ENCODE data around the gene ARHGEF2. TPM values are rescaled to one million over a fixed set of nuclear protein-coding genes. Genes with fewer than 3 reads are reported as not detected.

ARHGEF2 gene
- total and polyA plus RNA-seq, 2 of the 13 experiments (the other 11 are each of a cell fraction or from before 2014, with no cell fraction given), result 16.1 to 32.1 TPM

DNA sequence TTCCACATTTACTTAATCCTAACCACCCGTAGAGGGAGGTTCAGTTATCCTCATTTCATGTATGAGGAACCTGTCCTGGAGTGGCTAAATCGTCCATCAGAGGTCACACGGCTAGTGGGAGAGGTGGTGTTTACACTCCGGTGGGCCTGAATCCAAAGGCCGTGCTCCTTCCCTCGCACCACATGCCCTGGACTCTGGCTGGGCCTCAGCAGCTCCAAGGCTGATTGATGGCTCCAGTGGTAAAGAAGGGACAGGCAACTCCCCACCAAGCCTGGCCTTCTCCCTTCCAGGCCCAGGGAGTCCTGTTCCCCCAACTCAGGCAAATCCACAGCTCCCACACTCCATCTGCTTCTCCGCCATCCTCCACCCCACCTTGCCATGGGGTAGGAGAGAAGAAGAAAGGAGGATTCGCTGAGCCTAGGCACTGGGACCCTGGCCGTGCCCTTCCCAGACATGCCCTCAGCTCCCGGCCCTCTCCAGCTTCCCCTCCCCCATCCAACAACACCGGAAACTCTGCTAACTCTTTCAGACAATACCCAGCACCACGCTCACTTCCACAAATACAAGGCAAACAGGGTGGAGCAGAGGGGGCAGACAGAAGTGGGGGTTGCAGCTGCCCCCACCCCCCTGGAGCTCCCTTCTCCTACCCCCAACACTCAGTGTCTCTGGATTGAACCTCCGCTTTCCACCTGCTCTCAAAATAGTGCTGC is 10.9 kb downstream of the ARHGEF2 start (continued):
- TF ChIP-seq, protein P1, sequence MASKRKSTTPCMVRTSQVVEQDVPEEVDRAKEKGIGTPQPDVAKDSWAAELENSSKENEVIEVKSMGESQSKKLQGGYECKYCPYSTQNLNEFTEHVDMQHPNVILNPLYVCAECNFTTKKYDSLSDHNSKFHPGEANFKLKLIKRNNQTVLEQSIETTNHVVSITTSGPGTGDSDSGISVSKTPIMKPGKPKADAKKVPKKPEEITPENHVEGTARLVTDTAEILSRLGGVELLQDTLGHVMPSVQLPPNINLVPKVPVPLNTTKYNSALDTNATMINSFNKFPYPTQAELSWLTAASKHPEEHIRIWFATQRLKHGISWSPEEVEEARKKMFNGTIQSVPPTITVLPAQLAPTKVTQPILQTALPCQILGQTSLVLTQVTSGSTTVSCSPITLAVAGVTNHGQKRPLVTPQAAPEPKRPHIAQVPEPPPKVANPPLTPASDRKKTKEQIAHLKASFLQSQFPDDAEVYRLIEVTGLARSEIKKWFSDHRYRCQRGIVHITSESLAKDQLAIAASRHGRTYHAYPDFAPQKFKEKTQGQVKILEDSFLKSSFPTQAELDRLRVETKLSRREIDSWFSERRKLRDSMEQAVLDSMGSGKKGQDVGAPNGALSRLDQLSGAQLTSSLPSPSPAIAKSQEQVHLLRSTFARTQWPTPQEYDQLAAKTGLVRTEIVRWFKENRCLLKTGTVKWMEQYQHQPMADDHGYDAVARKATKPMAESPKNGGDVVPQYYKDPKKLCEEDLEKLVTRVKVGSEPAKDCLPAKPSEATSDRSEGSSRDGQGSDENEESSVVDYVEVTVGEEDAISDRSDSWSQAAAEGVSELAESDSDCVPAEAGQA (IDR thresholded peaks at IDR 0.05; ENCODE audit: low read depth), result no peak
- TF ChIP-seq, protein P1 (CRISPR knock-in tag; IDR thresholded peaks at IDR 0.05; ENCODE audit: borderline replicate concordance), result no peak
- TF ChIP-seq MEF2D (CRISPR knock-in tag; IDR thresholded peaks at IDR 0.05) (peak; percentile 81; the same call in 1 of the 2 replicates), SMAD3 (CRISPR knock-in tag; IDR thresholded peaks at IDR 0.05) (0 out of 2 replicates have a peak, but pooled peaks have one; percentile 63), HDAC6 (IDR thresholded peaks at IDR 0.05; ENCODE audit: low read depth, low read length) (no peak), EP300 (IDR thresholded peaks at IDR 0.05; ENCODE audit: low read depth in 2 of 2, low read length in 2 of 2) (peak in 1 of 2 experiments; percentile 53; a peak in 1 of 4 replicates), EP300 (CRISPR knock-in tag; IDR thresholded peaks at IDR 0.05; ENCODE audit: borderline replicate concordance) (no peak), ZFX (CRISPR knock-in tag; IDR thresholded peaks at IDR 0.05; ENCODE audit: low read depth) (peak; percentile 97), RAD51 (IDR thresholded peaks at IDR 0.05; ENCODE audit: borderline replicate concordance) (no peak), STAT5B (CRISPR knock-in tag; IDR thresholded peaks at IDR 0.05) (0 out of 2 replicates have a peak, but pooled peaks have one; percentile 57), ZFY (CRISPR knock-in tag; IDR thresholded peaks at IDR 0.05) (peak; percentile 91), CBX2 (IDR thresholded peaks at IDR 0.05; ENCODE audit: low read depth, low read length) (no peak), CBX2 (CRISPR knock-in tag; IDR thresholded peaks at IDR 0.05; ENCODE audit: low read depth) (0 out of 2 replicates have a peak, but pooled peaks have one; percentile 36), FOXA3 (CRISPR knock-in tag; IDR thresholded peaks at IDR 0.05) (peak; percentile 97)
- TF ChIP-seq, protein P2, sequence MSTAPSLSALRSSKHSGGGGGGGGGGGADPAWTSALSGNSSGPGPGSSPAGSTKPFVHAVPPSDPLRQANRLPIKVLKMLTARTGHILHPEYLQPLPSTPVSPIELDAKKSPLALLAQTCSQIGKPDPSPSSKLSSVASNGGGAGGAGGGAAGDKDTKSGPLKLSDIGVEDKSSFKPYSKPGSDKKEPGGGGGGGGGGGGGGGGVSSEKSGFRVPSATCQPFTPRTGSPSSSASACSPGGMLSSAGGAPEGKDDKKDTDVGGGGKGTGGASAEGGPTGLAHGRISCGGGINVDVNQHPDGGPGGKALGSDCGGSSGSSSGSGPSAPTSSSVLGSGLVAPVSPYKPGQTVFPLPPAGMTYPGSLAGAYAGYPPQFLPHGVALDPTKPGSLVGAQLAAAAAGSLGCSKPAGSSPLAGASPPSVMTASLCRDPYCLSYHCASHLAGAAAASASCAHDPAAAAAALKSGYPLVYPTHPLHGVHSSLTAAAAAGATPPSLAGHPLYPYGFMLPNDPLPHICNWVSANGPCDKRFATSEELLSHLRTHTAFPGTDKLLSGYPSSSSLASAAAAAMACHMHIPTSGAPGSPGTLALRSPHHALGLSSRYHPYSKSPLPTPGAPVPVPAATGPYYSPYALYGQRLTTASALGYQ (CRISPR knock-in tag; IDR thresholded peaks at IDR 0.05), result no peak
- TF ChIP-seq, protein P3, sequence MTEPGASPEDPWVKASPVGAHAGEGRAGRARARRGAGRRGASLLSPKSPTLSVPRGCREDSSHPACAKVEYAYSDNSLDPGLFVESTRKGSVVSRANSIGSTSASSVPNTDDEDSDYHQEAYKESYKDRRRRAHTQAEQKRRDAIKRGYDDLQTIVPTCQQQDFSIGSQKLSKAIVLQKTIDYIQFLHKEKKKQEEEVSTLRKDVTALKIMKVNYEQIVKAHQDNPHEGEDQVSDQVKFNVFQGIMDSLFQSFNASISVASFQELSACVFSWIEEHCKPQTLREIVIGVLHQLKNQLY (CRISPR knock-in tag; IDR thresholded peaks at IDR 0.05), result peak; percentile 74; the same call in 1 of the 2 replicates
- TF ChIP-seq, protein P4, sequence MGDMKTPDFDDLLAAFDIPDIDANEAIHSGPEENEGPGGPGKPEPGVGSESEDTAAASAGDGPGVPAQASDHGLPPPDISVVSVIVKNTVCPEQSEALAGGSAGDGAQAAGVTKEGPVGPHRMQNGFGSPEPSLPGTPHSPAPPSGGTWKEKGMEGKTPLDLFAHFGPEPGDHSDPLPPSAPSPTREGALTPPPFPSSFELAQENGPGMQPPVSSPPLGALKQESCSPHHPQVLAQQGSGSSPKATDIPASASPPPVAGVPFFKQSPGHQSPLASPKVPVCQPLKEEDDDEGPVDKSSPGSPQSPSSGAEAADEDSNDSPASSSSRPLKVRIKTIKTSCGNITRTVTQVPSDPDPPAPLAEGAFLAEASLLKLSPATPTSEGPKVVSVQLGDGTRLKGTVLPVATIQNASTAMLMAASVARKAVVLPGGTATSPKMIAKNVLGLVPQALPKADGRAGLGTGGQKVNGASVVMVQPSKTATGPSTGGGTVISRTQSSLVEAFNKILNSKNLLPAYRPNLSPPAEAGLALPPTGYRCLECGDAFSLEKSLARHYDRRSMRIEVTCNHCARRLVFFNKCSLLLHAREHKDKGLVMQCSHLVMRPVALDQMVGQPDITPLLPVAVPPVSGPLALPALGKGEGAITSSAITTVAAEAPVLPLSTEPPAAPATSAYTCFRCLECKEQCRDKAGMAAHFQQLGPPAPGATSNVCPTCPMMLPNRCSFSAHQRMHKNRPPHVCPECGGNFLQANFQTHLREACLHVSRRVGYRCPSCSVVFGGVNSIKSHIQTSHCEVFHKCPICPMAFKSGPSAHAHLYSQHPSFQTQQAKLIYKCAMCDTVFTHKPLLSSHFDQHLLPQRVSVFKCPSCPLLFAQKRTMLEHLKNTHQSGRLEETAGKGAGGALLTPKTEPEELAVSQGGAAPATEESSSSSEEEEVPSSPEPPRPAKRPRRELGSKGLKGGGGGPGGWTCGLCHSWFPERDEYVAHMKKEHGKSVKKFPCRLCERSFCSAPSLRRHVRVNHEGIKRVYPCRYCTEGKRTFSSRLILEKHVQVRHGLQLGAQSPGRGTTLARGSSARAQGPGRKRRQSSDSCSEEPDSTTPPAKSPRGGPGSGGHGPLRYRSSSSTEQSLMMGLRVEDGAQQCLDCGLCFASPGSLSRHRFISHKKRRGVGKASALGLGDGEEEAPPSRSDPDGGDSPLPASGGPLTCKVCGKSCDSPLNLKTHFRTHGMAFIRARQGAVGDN (CRISPR knock-in tag; IDR thresholded peaks at IDR 0.05), result peak; percentile 100

All from HepG2 (cell line).